GM21526 (cell line): ENCODE measurements around the gene FRK.
"Not testable (repeated sequence)": the region's sequence is repeated elsewhere in the genome, so short reads cannot be mapped to it uniquely, and the experiment has no call there.

ENCODE experiments used
- ATAC-seq: cut with Tn5 transposase; IDR thresholded peaks from one replicate; pipeline ENCODE4 v1.9.1; 2021; ENCODE audit warnings: moderate library complexity; ENCODE audit not compliant: unreplicated experiment, low FRiP score

Gene FRK

GRCh38 chr6:115896538-115897129 is 164.1 kb downstream of the FRK start:
- ATAC-seq: no peak

- ATAC-seq: no peak
Observed at GRCh38 chr6:115894426-115894992, 166.2 kb downstream of the FRK start.

- no peak for ATAC-seq
Observed at GRCh38 chr6:115891750-115892149, 168.9 kb downstream of the FRK start.

GRCh38 chr6:115891111-115891669 is 169.5 kb downstream of the FRK start:
- peak; percentile 96 for ATAC-seq

GRCh38 chr6:115890238-115890637 is 170.5 kb downstream of the FRK start:
- no peak for ATAC-seq

- not testable (repeated sequence) for ATAC-seq
Observed at GRCh38 chr6:115888687-115889470, 171.8 kb downstream of the FRK start.

GRCh38 chr6:115887891-115888290 is 172.8 kb downstream of the FRK start:
- ATAC-seq: no peak

- peak; percentile 68 for ATAC-seq
Observed at GRCh38 chr6:115885636-115886366, 174.9 kb downstream of the FRK start.

GRCh38 chr6:115882771-115883170 is 177.9 kb downstream of the FRK start:
- ATAC-seq: no peak

GRCh38 chr6:115882174-115882573 is 178.5 kb downstream of the FRK start:
- ATAC-seq: no peak
